Spleen (tissue), 11 donors: ENCODE measurements around the gene SSBP3. TPM values are rescaled to one million over a fixed set of nuclear protein-coding genes. Genes with fewer than 3 reads are reported as not detected.

ENCODE experiments used
- DNase-seq: peaks from one replicate; pipeline ENCODE4 v3.0.0-alpha.2; 2020
- H3K27ac ChIP-seq, 8 donors: fragments of 200-600 bp; sonication (generic) in 7 of 8; 1 replicate in 4 of 8; 2 replicates in 4 of 8; pipeline versions ENCODE4 v1.5.0 to v1.8.0; 2016 to 2021; ENCODE audit warnings: inconsistent platforms in 4 of 8, mild to moderate bottlenecking in 4 of 8, moderate library complexity in 1 of 8
- H3K27me3 ChIP-seq, 7 donors: fragments of 200-600 bp; sonication (generic) in 6 of 7; replicated peaks in 1 of 7; 1 replicate in 4 of 7; 2 replicates in 3 of 7; pipeline versions ENCODE4 v1.5.0 to v1.8.0; 2016 to 2021; ENCODE audit warnings: inconsistent platforms in 3 of 7, mild to moderate bottlenecking in 1 of 7
- H3K36me3 ChIP-seq, 6 donors: fragments of 200-600 bp; sonication (generic) in 5 of 6; 1 replicate in 4 of 6; 2 replicates in 2 of 6; pipeline versions ENCODE4 v1.5.0 to v1.8.0; 2016 to 2021; ENCODE audit warnings: inconsistent platforms in 2 of 6
- H3K4me1 ChIP-seq, 6 donors: fragments of 200-600 bp; sonication (generic) in 5 of 6; 1 replicate in 3 of 6; 2 replicates in 3 of 6; pipeline versions ENCODE4 v1.5.0 to v1.8.0; 2016 to 2021; ENCODE audit warnings: inconsistent platforms in 3 of 6
- H3K4me3 ChIP-seq, 8 donors: fragments of 200-600 bp; sonication (generic) in 7 of 8; 1 replicate in 4 of 8; 2 replicates in 4 of 8; pipeline versions ENCODE4 v1.5.0 to v1.8.0; 2016 to 2021; ENCODE audit warnings: inconsistent platforms in 4 of 8, mild to moderate bottlenecking in 4 of 8, moderate library complexity in 2 of 8
- H3K9me3 ChIP-seq, 8 donors: fragments of 200-600 bp; sonication (generic) in 7 of 8; 1 replicate in 4 of 8; 2 replicates in 4 of 8; pipeline versions ENCODE4 v1.5.0 to v1.8.0; 2016 to 2021; ENCODE audit warnings: inconsistent platforms in 4 of 8
- POLR2A ChIP-seq, 3 donors: fragments of 450-650 bp; IDR thresholded peaks; one replicate each; pipeline ENCODE4 v1.5.1; 2017; ENCODE audit warnings: antibody characterized with exemption in 3 of 3, mild to moderate bottlenecking in 1 of 3
- POLR2AphosphoS5 ChIP-seq, 3 donors: sonication (generic); formaldehyde crosslinking; IDR thresholded peaks; one replicate each; pipeline ENCODE4 v1.5.1; 2017; ENCODE audit warnings: antibody characterized with exemption in 3 of 3
- WGBS, 5 donors: extraction: QIAGEN DNeasy Blood & Tissue Kit in 3 of 5; methylation state at CpG; one replicate each; pipeline versions ENCODE4 v1.1.5 to v1.1.7; 2013 to 2018; 5-methylcytosine and 5-hydroxymethylcytosine counted together
- intact Hi-C: fragments of 100-400 bp; cut with DNase I; formaldehyde crosslinking; loops from one replicate; pipeline ENCODE4 v1.15.0; 2023; ENCODE audit warnings: low total_unique reads
- polyA plus RNA-seq, 3 donors: library from polyadenylated mRNA; stranded (reverse); fragments of 200-250 nt; gene quantifications; one replicate each; pipeline ENCODE4 v1.2.1, GENCODE V29; 2013
- total RNA-seq, 7 donors: library from RNA; depleted of rRNA in 3 of 7; stranded (reverse); fragments of >200 nt in 3 of 7; fragmentation: NEBNext Ultra II Directional in 4 of 7; extraction: Animal tissue kit (Norgen Biotek cat#: 25700) in 4 of 7; gene quantifications; one replicate each; pipeline versions ENCODE4 v1.1.0 to v1.2.1, GENCODE V29; 2016 to 2021
- TF ChIP-seq, protein P1 (sequence below), 11 experiments: fragments of 200-600 bp in 7 of 11; fragments of 450-650 bp in 4 of 11; sonication (generic) in 4 of 11; IDR thresholded peaks in 8 of 11; conservative IDR thresholded peaks in 3 of 11; 1 replicate in 7 of 11; 2 replicates in 4 of 11; pipeline versions ENCODE4 v1.4.0 to v1.8.0; 2016 to 2021; ENCODE audit warnings: antibody characterized with exemption in 11 of 11, inconsistent platforms in 4 of 11, mild to moderate bottlenecking in 1 of 11
- donor health status: healthy with polysubstance abuse.
- donor health status: DM: no; HTN: no; CAD: no; lungs with moderate emphysema.
- donor health status: DM: no; HTN: no; CAD: no.
- donor health status: Bipolar disorder and iron deficiency.
- donor health status: healthy.
- donor health status: DM: no; HTN: no; CAD: no.
- donor health status: DM: yes; HTN: yes; CAD: no.

The SSBP3 gene
- total and polyA plus RNA-seq, 10 donors = 14.4 to 73.5 (median 26.3) TPM

GRCh38 chr1:54240741-54241335 lies 165.4 kb downstream of the SSBP3 start:
- Histone ChIP-seq H3K4me3 (no peak overlapping the region), H3K4me1 (peaks cover 0 to 32% (median 12%) of the 10 kb centered on the region in 6 donors), H3K27me3 (no peaks in the 10 kb centered on the region), H3K27ac (no peak overlapping the region), H3K36me3 (peaks cover 0 to 98% (median 27%) of the 10 kb centered on the region in 6 donors), H3K9me3 (no peaks in the 10 kb centered on the region)
- intact Hi-C loops = no loop called here
- WGBS, 5 donors = 93 to 98% (median 96%) methylated on average over 5 to 12 of the region's 12 CpGs
- TF ChIP-seq, protein P1, sequence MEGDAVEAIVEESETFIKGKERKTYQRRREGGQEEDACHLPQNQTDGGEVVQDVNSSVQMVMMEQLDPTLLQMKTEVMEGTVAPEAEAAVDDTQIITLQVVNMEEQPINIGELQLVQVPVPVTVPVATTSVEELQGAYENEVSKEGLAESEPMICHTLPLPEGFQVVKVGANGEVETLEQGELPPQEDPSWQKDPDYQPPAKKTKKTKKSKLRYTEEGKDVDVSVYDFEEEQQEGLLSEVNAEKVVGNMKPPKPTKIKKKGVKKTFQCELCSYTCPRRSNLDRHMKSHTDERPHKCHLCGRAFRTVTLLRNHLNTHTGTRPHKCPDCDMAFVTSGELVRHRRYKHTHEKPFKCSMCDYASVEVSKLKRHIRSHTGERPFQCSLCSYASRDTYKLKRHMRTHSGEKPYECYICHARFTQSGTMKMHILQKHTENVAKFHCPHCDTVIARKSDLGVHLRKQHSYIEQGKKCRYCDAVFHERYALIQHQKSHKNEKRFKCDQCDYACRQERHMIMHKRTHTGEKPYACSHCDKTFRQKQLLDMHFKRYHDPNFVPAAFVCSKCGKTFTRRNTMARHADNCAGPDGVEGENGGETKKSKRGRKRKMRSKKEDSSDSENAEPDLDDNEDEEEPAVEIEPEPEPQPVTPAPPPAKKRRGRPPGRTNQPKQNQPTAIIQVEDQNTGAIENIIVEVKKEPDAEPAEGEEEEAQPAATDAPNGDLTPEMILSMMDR (IDR thresholded peaks at IDR 0.05 in 8 of 11, conservative IDR thresholded peaks at IDR 0.05 in 3 of 11) = no peak
- TF ChIP-seq POLR2AphosphoS5 (IDR thresholded peaks at IDR 0.05) = no peak
- no peak for TF ChIP-seq POLR2A (IDR thresholded peaks at IDR 0.05)
- no peak for DNase-seq

DNA sequence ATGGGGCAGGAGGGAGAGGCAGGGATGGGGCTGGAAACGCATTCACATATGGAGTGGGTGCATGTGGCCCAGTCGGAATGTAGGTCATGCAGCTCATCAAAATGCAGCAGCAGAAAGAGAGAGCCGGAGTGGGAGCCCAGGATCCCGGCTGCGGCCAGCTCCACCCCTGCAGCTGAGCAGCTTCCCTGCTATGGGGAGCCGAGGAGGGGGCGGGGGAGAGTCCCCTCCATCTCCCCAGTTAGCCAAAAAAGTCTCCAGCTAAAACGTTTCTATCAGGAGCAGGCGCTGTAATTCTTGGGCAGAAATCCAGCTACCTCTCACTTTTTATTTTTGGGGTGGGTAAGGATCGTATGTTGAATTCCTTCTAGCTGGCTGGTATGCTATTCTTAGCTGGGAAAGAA lies 166.6 kb downstream of the SSBP3 start:
- intact Hi-C loops = no loop called here
- no peak for DNase-seq
- Histone ChIP-seq H3K36me3 (peaks cover 0 to 92% (median 27%) of the 10 kb centered on the region in 6 donors), H3K27ac (no peak overlapping the region), H3K4me3 (no peak overlapping the region), H3K4me1 (peaks cover 0 to 20% (median 4%) of the 10 kb centered on the region in 6 donors), H3K9me3 (no peaks in the 10 kb centered on the region), H3K27me3 (no peaks in the 10 kb centered on the region)
- TF ChIP-seq POLR2AphosphoS5 (IDR thresholded peaks at IDR 0.05) (no peak), POLR2A (IDR thresholded peaks at IDR 0.05) (no peak)
- TF ChIP-seq, protein P1 (IDR thresholded peaks at IDR 0.05 in 8 of 11, conservative IDR thresholded peaks at IDR 0.05 in 3 of 11) = no peak
- 82 to 90% (median 89%) methylated on average over 9 to 10 of the region's 10 CpGs for WGBS, 5 donors

GRCh38 chr1:54239035-54239383 lies 167.2 kb downstream of the SSBP3 start:
- 78 to 89% (median 82%) methylated on average over 5 of the region's 5 CpGs for WGBS, 5 donors
- H3K27ac ChIP-seq = no peak overlapping the region
- peaks cover 0 to 18% (median 4%) of the 10 kb centered on the region in 6 donors for H3K4me1 ChIP-seq
- H3K36me3 ChIP-seq = peaks cover 0 to 86% (median 27%) of the 10 kb centered on the region in 6 donors
- TF ChIP-seq, protein P1 (IDR thresholded peaks at IDR 0.05 in 8 of 11, conservative IDR thresholded peaks at IDR 0.05 in 3 of 11) = no peak
- TF ChIP-seq POLR2A (IDR thresholded peaks at IDR 0.05) (no peak), POLR2AphosphoS5 (IDR thresholded peaks at IDR 0.05) (no peak)
- H3K9me3 ChIP-seq = no peaks in the 10 kb centered on the region
- intact Hi-C loops = no loop called here
- DNase-seq = no peak
- H3K27me3 ChIP-seq = no peaks in the 10 kb centered on the region
- H3K4me3 ChIP-seq = no peak overlapping the region

- H3K27me3 ChIP-seq = no peaks in the 10 kb centered on the region
- peaks cover 0 to 82% (median 27%) of the 10 kb centered on the region in 6 donors for H3K36me3 ChIP-seq
- H3K4me1 ChIP-seq = peaks cover 0 to 18% (median 4%) of the 10 kb centered on the region in 6 donors
- no peak for TF ChIP-seq POLR2AphosphoS5 (IDR thresholded peaks at IDR 0.05)
- TF ChIP-seq POLR2A (IDR thresholded peaks at IDR 0.05) = no peak
- TF ChIP-seq, protein P1 (IDR thresholded peaks at IDR 0.05 in 8 of 11, conservative IDR thresholded peaks at IDR 0.05 in 3 of 11) = no peak
- H3K27ac ChIP-seq = no peak overlapping the region
- intact Hi-C loops = no loop called here
- no peak for DNase-seq
- H3K4me3 ChIP-seq = no peak overlapping the region
- 50 to 81% (median 57%) methylated on average over 11 to 12 of the region's 12 CpGs for WGBS, 5 donors
- H3K9me3 ChIP-seq = no peaks in the 10 kb centered on the region
Observed at GRCh38 chr1:54238353-54239034, 167.7 kb downstream of the SSBP3 start.
